NCI-H1105 treated with DMSO at 0.1 percent for 48 hours (cell line): Measurements from ENCODE around the gene GRK6.

Source experiments
- DNase-seq: peaks from one replicate; lab custom pipeline; 2025; lab: John Stamatoyannopoulos, UW

GRK6 gene

GRCh38 chr5:177454397-177455035 is 28.0 kb downstream of the GRK6 start:
- DNase-seq: peak; percentile 68

GRCh38 chr5:177455036-177455660 is 28.7 kb downstream of the GRK6 start:
- peak; percentile 76 for DNase-seq

GRCh38 chr5:177455661-177456590 is 29.4 kb downstream of the GRK6 start:
- DNase-seq: peak; percentile 75

GRCh38 chr5:177456591-177456964 is 30.1 kb downstream of the GRK6 start:
- no peak for DNase-seq

DNA sequence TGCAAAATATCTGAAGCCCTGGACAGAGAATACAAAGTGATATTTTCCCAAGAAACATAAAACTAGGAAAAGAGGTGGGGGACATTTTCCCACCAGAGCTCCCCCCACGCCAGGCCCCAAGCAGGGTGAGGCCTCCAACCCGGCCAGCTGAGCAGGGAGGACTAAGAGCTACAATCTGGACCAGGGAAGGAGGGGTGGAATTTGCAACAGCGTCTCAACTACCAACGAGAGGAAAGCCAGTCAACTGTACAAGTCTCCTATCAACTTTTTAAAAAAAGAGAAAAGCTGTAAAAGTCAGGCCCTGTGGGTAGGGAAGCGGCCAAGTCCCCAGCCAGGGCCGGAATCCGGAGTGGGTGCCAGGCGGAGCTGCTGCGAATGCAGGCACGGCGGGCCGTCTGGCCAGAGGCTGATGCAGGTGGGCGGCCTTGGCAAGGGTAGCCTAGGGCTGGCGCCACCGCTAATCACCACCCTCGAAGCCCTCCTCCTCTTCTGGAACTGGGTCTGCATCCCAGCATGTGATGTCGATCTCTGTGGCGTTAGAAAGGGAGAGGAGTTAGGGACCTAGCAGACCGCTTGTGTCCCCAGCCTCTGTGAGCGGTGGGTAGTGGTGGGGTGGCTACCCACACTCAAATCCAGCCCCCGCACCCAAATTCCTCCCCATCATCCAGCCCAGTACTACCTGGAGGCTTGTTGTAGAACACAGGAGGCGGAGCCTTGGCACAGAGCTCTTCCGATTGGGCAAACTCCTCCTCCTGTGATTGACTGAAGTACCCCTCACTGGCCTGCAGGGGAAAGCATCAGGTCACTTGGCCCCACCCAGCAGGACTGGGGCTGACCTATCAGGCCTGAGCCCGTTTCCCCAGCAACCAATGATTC is 30.7 kb downstream of the GRK6 start:
- DNase-seq: peak; percentile 82

- no peak for DNase-seq
Measured at GRCh38 chr5:177457852-177458681, 31.6 kb downstream of the GRK6 start.

DNA sequence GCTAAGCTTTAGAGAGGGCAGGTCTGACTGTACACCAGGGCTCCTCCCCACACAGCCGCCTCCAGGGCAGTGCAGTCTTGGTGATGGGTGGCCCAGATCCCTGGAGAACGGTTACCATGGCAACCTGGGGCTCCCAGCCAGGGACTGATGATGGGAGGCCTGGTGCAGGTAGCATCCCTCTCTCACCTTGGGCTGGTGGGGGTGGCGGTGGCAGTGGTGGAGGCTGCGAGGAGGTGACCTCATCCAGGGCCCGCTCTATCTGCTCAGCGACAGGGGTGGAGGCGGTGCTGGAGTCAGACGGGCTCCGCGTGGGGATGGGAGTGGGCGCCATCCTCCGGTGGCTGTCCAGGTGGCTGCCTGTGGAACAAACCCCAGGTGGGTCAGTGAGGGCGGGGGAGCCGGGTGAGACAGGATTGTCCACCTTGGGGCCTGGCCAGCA is 32.5 kb downstream of the GRK6 start:
- DNase-seq: peak; percentile 30

GRCh38 chr5:177459357-177459756 is 32.9 kb downstream of the GRK6 start:
- no peak for DNase-seq

- DNase-seq: no peak
Measured at GRCh38 chr5:177459819-177460628, 33.5 kb downstream of the GRK6 start.

GRCh38 chr5:177462021-177462670 is 35.7 kb downstream of the GRK6 start:
- DNase-seq: no peak

- DNase-seq: no peak
Measured at GRCh38 chr5:177465044-177465443, 38.6 kb downstream of the GRK6 start.

GRCh38 chr5:177466861-177467260 is 40.4 kb downstream of the GRK6 start:
- DNase-seq: no peak

GRCh38 chr5:177467436-177467835 is 41.0 kb downstream of the GRK6 start:
- no peak for DNase-seq

GRCh38 chr5:177468329-177468684 is 41.8 kb downstream of the GRK6 start:
- no peak for DNase-seq

DNA sequence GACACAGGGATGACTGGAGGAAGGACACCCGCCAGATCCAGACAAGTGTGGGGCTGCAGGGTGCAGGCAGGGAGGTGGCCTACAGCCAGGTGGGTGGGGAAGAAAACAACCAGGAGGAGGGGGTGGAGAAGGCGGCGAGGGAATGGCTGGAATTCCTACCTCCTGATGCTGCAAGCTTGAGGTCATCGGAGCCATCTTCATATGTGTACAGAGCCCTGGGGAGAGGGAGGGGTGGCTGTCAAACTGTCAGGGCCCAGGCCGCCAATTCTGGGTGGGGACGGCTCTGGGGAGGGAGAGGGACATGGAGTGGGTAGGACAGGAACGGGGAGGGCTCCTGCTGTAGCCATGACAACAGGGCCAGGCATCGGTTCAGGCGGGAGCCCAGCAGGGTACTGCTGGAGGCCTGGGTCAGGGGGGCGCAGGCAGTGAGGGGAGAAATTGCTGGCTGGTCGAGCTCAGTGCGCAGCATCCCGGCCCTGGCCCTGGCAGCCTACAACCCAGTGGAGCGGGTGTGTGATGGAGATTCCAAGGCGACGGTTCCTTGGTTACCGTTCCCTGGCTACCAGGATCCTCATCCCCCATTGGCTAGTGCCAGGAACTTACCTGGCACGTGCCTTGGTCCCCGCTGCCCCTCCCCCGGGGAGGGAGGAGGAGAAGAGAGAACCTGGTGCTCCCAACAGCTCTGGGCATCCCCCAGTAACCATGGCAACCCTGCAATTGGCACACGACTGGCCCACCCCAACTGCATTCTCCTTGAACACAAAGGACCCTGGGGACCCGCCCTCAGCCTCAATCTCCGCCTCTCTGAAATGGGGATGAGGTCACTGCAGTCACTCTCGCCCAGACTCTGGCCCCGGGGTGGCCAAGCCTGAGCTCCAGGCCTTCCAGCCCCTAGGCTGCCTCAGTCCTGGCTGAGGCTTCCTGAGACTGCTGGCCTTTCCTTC is 42.5 kb downstream of the GRK6 start:
- no peak for DNase-seq

DNA sequence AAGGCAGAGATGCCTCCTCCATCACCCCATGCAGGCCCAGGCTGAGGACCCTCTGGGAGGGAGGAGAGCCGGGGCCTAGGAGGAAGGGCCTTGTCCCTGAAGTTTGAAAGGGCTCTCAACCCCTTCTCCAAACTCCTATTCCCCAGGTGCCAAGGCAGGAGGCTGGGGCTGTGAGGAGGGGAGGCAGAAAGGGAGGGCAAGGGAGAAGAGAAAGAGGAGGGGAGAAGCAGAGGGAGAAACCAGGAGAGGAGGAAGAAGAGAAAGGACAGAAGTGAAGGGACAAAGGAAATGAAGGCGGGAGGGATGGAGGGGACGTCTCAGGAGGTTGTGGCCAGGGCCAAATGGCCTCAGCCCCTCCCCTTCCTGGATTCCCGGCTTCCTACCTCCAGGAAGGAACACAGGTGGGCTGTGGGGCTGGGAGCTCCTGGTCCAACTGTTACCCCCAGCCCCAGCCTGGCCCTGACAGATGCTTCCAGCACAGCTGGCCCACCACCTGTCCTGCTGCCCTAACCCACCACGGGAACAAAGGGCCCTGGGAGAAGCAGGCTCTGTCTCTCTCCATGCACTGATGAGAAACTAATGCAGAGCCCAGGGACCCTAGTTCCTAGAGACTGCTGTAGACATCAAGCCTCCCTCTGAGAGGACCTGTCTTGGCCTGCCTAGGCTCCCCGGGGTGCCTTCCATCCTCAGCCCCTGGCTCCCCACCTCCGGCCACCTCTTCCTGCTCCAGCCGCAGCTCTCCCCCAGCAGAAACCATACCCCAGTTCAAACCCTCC is 43.5 kb downstream of the GRK6 start:
- no peak for DNase-seq

- DNase-seq: no peak
Measured at GRCh38 chr5:177470759-177471536, 44.5 kb downstream of the GRK6 start.
